GM23248 (cell line): Measurements from ENCODE around the gene LUM. TPM values are rescaled to one million over a fixed set of nuclear protein-coding genes. Genes with fewer than 3 reads are reported as not detected.

Experiments
- DNase-seq: peaks from one replicate; pipeline ENCODE4 v3.0.0-alpha.2; 2015
- H2AFZ ChIP-seq: fragments of 200-600 bp; sonication (generic); 2 replicates; pipeline ENCODE4 v1.6.1; 2016; ENCODE audit warnings: antibody characterized with exemption
- H3F3A ChIP-seq: fragments of 200-600 bp; sonication (generic); 2 replicates; pipeline ENCODE4 v1.6.1; 2016; ENCODE audit warnings: mild to moderate bottlenecking, antibody characterized with exemption, mixed run types; ENCODE audit not compliant: insufficient read depth
- H3K27ac ChIP-seq: fragments of 200-600 bp; sonication (generic); 2 replicates; pipeline ENCODE4 v1.5.1; 2016; ENCODE audit warnings: mild to moderate bottlenecking
- H3K27me3 ChIP-seq: fragments of 200-600 bp; sonication (generic); replicated peaks from 2 replicates; pipeline ENCODE4 v1.6.1; 2016; ENCODE audit warnings: mild to moderate bottlenecking; ENCODE audit not compliant: insufficient read depth
- H3K36me3 ChIP-seq: fragments of 200-600 bp; sonication (generic); 2 replicates; pipeline ENCODE4 v1.6.1; 2016; ENCODE audit warnings: low read depth, mild to moderate bottlenecking
- H3K4me1 ChIP-seq: fragments of 200-600 bp; sonication (generic); 2 replicates; pipeline ENCODE4 v1.6.1; 2016; ENCODE audit warnings: mild to moderate bottlenecking; ENCODE audit not compliant: insufficient read depth
- H3K4me2 ChIP-seq: fragments of 200-600 bp; sonication (generic); one replicate; pipeline ENCODE4 v1.6.1; 2016; ENCODE audit warnings: mild to moderate bottlenecking; ENCODE audit not compliant: unreplicated experiment
- H3K4me3 ChIP-seq: fragments of 200-600 bp; sonication (generic); 2 replicates; pipeline ENCODE4 v1.5.1; 2016; ENCODE audit warnings: mild to moderate bottlenecking
- H3K79me2 ChIP-seq: fragments of 200-600 bp; sonication (generic); 2 replicates; pipeline ENCODE4 v1.6.1; 2016; ENCODE audit warnings: mild to moderate bottlenecking; ENCODE audit not compliant: insufficient read depth
- H3K9ac ChIP-seq: fragments of 200-600 bp; sonication (generic); 2 replicates; pipeline ENCODE4 v1.6.1; 2016; ENCODE audit warnings: mild to moderate bottlenecking
- H3K9me2 ChIP-seq: fragments of 200-600 bp; sonication (generic); 2 replicates; pipeline ENCODE4 v1.6.1; 2016; ENCODE audit warnings: mixed run types, mild to moderate bottlenecking, moderate library complexity; ENCODE audit not compliant: insufficient read depth
- H3K9me3 ChIP-seq: fragments of 200-600 bp; sonication (generic); one replicate; pipeline ENCODE4 v1.6.1; 2017; ENCODE audit warnings: low read depth
- H4K20me1 ChIP-seq: fragments of 200-600 bp; sonication (generic); 2 replicates; pipeline ENCODE4 v1.6.0; 2016; ENCODE audit not compliant: insufficient read depth
- EZH2 ChIP-seq: fragments of 200-600 bp; sonication (generic); IDR thresholded peaks from 2 replicates; pipeline ENCODE4 v1.6.1; 2018; ENCODE audit warnings: antibody characterized with exemption, mild to moderate bottlenecking; ENCODE audit not compliant: insufficient read depth, poor library complexity, severe bottlenecking
- EZH2phosphoT487 ChIP-seq: fragments of 200-600 bp; sonication (generic); IDR thresholded peaks from 2 replicates; pipeline ENCODE4 v1.6.1; 2018; ENCODE audit warnings: antibody characterized with exemption, moderate library complexity, mild to moderate bottlenecking, low read depth; ENCODE audit not compliant: insufficient read depth
- WGBS, 2 experiments: methylation state at CpG; one replicate each; pipeline ENCODE4 v1.1.6; 2015 to 2017; ENCODE audit warnings: low lambda C conversion rate in 2 of 2, low coverage in 1 of 2; ENCODE audit errors: missing lambda C conversion rate in 2 of 2; 5-methylcytosine and 5-hydroxymethylcytosine counted together
- in situ Hi-C: fragments of 300-500 bp; cut with MboI; formaldehyde crosslinking; loops from 2 replicates; pipeline ENCODE4 v1.15.0; 2020
- polyA plus RNA-seq: library from polyadenylated mRNA; unstranded; fragments of >200 nt; fragmentation: Nextera tagmentation; extraction: Ambion mirVana; gene quantifications from 2 replicates; pipeline ENCODE4 v1.2.1, GENCODE V29; 2016
- total RNA-seq: library from RNA; depleted of rRNA; stranded (reverse); fragments of >200 nt; shearing (Covaris generic); gene quantifications from 2 replicates; pipeline ENCODE4 v1.2.3, GENCODE V29; 2014

LUM gene
- total and polyA plus RNA-seq, 2 experiments from 2014 or later: 573 to 584 TPM

- Histone ChIP-seq H3K4me3 (no peak overlapping the region), H3K27me3 (no peaks in the 10 kb centered on the region), H3K27ac (peak overlapping the region; percentile 72; the same call in 1 of the 2 replicates), H3K9me2 (no peaks in the 10 kb centered on the region), H3K36me3 (peaks cover 27% of the 10 kb centered on the region), H3K4me1 (peaks cover 41% of the 10 kb centered on the region), H2AFZ (no peak overlapping the region), H3K9me3 (no peaks in the 10 kb centered on the region), H3F3A (peaks cover 32% of the 10 kb centered on the region; the same call in 1 of the 2 replicates), H3K79me2 (no peaks in the 10 kb centered on the region), H3K9ac (no peak overlapping the region), H4K20me1 (no peaks in the 10 kb centered on the region), H3K4me2 (peak overlapping the region; percentile 45)
- peak; percentile 3 for DNase-seq
- no peak for TF ChIP-seq EZH2phosphoT487
- in situ Hi-C loops: loop anchor here (10.0 kb wide), 2 partner anchors 115 to 225 kb away; no protein-coding TSS in a partner anchor
- 74 to 75% methylated on average over 2 of the region's 2 CpGs for WGBS, 2 experiments
Observed at GRCh38 chr12:91099836-91100235, 11.5 kb downstream of the LUM start.

GRCh38 chr12:91099341-91099740 is 12.0 kb downstream of the LUM start:
- no peak for DNase-seq
- H4K20me1 ChIP-seq: no peaks in the 10 kb centered on the region
- peaks cover 32% of the 10 kb centered on the region; the same call in 1 of the 2 replicates for H3F3A ChIP-seq
- H3K9ac ChIP-seq: peak overlapping the region; percentile 36; the same call in 1 of the 2 replicates
- H2AFZ ChIP-seq: no peak overlapping the region
- in situ Hi-C loops: no loop called here
- WGBS, 2 experiments: 46 to 48% methylated on average over 2 of the region's 2 CpGs
- no peak overlapping the region for H3K4me3 ChIP-seq
- peak overlapping the region; percentile 72 for H3K27ac ChIP-seq
- TF ChIP-seq EZH2phosphoT487 (no peak), EZH2 (no peak)
- H3K79me2 ChIP-seq: no peaks in the 10 kb centered on the region
- H3K4me1 ChIP-seq: peaks cover 36% of the 10 kb centered on the region
- H3K27me3 ChIP-seq: no peaks in the 10 kb centered on the region
- peaks cover 22% of the 10 kb centered on the region for H3K36me3 ChIP-seq
- H3K4me2 ChIP-seq: peak overlapping the region; percentile 45
- H3K9me3 ChIP-seq: no peaks in the 10 kb centered on the region
- H3K9me2 ChIP-seq: no peaks in the 10 kb centered on the region

- H3K9ac ChIP-seq: peak overlapping the region; percentile 36
- H3K9me3 ChIP-seq: no peaks in the 10 kb centered on the region
- peaks cover 19% of the 10 kb centered on the region for H3K36me3 ChIP-seq
- peaks cover 39% of the 10 kb centered on the region for H3K4me1 ChIP-seq
- peak overlapping the region; percentile 72 for H3K27ac ChIP-seq
- in situ Hi-C loops: no loop called here
- DNase-seq: peak; percentile 92
- no peaks in the 10 kb centered on the region for H4K20me1 ChIP-seq
- H3F3A ChIP-seq: peaks cover 32% of the 10 kb centered on the region; the same call in 1 of the 2 replicates
- H3K9me2 ChIP-seq: no peaks in the 10 kb centered on the region
- no peaks in the 10 kb centered on the region for H3K79me2 ChIP-seq
- no peaks in the 10 kb centered on the region for H3K27me3 ChIP-seq
- H2AFZ ChIP-seq: no peak overlapping the region
- H3K4me2 ChIP-seq: peak overlapping the region; percentile 45
- H3K4me3 ChIP-seq: no peak overlapping the region; the same call in 1 of the 2 replicates
- WGBS, 2 experiments: 0 to 4% methylated on average over 3 of the region's 3 CpGs
- TF ChIP-seq EZH2phosphoT487 (no peak), EZH2 (no peak)
Observed at GRCh38 chr12:91098941-91099340, 12.4 kb downstream of the LUM start.

GRCh38 chr12:91098461-91098860 is 12.8 kb downstream of the LUM start:
- in situ Hi-C loops: no loop called here
- Histone ChIP-seq H3K9me2 (no peaks in the 10 kb centered on the region), H3F3A (peaks cover 32% of the 10 kb centered on the region; the same call in 1 of the 2 replicates), H3K27me3 (no peaks in the 10 kb centered on the region), H3K4me3 (no peak overlapping the region; the same call in 1 of the 2 replicates), H3K36me3 (peaks cover 15% of the 10 kb centered on the region), H3K4me2 (peak overlapping the region; percentile 45), H3K9me3 (no peaks in the 10 kb centered on the region), H3K79me2 (no peaks in the 10 kb centered on the region), H4K20me1 (no peaks in the 10 kb centered on the region), H3K27ac (peak overlapping the region; percentile 72), H3K4me1 (peaks cover 43% of the 10 kb centered on the region), H3K9ac (peak overlapping the region; percentile 13; the same call in 1 of the 2 replicates), H2AFZ (no peak overlapping the region)
- no peak for DNase-seq
- TF ChIP-seq EZH2 (no peak), EZH2phosphoT487 (no peak)

GRCh38 chr12:91094957-91095356 is 16.3 kb downstream of the LUM start:
- H2AFZ ChIP-seq: no peak overlapping the region
- no peak overlapping the region for H3K4me2 ChIP-seq
- H3K27me3 ChIP-seq: no peaks in the 10 kb centered on the region
- in situ Hi-C loops: no loop called here
- WGBS, 2 experiments: 66 to 77% methylated on average over 1 of the region's 1 CpG
- H3K27ac ChIP-seq: no peak overlapping the region
- H3K79me2 ChIP-seq: no peaks in the 10 kb centered on the region
- H3K36me3 ChIP-seq: no peaks in the 10 kb centered on the region
- TF ChIP-seq EZH2 (no peak), EZH2phosphoT487 (no peak)
- no peak overlapping the region for H3K4me3 ChIP-seq
- peaks cover 17% of the 10 kb centered on the region; the same call in 1 of the 2 replicates for H3F3A ChIP-seq
- H3K9me3 ChIP-seq: no peaks in the 10 kb centered on the region
- H3K9me2 ChIP-seq: no peaks in the 10 kb centered on the region
- H3K9ac ChIP-seq: no peak overlapping the region
- H4K20me1 ChIP-seq: no peaks in the 10 kb centered on the region
- peak; percentile 20 for DNase-seq
- H3K4me1 ChIP-seq: peaks cover 31% of the 10 kb centered on the region
